ENCODE data around the gene BEND6.

The BEND6 gene

GRCh38 chr6:56954403-56955170, at the start of gene BEND6:
Gene BEND6 (plus strand): TSS chr6:56955107. CDS start chr6:56981811, 26,704 bp downstream.
- DNase-seq (ENCODE audit: low spot score) = peak; percentile 88

GRCh38 chr6:56905378-56905777, 49.5 kb upstream of the BEND6 start:
- DNase-seq (ENCODE audit: low spot score) = no peak

DNA sequence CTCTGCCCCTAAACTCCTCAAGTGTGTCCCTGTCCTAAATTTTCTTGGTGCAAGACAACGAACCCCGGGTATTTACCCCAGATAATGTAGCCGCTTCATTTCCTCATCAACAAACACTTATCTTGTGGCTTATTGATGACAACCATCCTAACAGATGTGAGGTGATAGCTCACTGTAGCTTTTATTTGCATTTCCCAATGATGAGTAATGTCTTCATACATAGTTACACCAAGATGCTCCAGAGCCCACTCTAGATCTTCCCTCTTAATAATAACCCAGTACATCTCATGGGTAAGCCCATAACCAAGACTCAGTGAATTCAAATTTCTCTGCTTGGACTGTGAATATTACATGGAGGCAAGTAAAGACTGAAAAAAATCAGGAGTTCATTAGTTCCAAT, 48.2 kb upstream of the BEND6 start:
- no peak for DNase-seq (ENCODE audit: low spot score)

DNA sequence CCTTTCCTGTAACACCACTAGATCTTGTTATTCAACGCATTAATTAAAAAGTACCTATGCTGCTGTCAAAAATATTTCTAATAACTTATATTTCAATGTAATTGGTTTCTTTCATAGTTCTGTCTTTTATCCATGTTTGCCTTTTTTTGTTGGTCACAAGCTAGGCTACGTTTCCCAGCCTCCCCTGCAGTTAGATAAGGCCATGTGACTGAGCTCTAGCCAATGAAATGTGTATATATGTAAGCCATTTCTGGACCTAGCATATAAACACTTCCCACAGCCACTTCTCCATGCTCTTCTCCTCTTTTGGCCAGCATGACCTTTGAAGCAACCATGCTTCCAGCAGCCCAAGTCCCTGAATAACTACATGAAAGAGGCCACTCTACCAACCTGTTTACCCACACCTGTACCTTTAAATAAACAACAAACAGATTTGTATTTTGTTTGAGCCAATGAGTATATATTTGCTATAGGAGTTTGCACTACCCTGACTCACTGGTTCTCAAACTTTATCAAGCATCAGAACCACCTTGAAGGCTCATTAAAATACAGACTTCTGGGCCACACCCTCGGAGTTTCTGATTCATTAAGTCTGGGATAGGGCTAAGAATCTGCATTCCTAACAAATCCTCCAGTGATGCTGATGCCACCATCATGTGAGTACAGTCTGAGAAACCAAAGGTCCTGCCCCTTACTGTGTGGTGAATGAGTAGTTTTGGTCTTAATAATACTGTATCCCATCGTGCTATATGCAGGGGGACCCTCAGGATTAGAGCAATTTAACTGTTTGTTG, 45.6 kb upstream of the BEND6 start:
- no peak for DNase-seq (ENCODE audit: low spot score)

- DNase-seq (ENCODE audit: low spot score) = peak; percentile 66
These were observed 43.1 kb upstream of the BEND6 start for GRCh38 chr6:56911847-56912246.

DNA sequence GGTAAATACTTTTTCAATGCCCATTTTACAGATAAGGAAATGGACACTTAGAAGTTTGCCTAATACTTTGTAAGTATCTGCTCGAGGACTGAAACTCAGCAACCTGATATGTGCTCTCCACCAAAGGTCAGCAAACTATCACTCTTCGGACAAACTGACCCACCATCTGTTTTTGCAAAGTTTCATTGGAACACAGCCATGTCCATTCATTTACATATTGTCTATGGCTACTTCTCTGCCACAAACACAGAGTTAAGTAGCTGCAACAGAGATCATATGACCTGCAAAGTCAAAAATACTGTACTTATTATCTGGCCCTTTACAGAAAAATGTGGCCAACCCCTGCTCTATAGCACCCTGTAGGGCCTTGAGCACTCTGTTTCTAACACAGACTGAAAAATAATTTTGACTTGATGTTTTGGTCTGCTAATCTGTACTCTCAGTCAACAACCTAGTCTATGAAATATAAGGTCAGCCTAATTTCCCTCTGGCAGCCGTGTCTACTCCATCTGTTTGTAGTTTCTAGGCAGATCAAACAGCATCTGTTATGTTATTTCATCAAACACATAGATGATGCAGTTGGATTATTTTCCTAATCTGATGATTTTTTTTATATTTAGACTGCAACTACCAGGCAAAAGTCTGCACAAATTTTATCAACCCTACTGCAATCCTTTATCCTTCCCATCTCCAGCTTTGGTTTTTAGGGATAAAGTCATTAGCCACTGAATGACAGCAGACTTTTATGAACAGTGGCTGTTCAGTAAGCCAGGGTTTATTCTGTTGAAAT, 41.4 kb upstream of the BEND6 start:
- no peak for DNase-seq (ENCODE audit: low spot score)

DNA sequence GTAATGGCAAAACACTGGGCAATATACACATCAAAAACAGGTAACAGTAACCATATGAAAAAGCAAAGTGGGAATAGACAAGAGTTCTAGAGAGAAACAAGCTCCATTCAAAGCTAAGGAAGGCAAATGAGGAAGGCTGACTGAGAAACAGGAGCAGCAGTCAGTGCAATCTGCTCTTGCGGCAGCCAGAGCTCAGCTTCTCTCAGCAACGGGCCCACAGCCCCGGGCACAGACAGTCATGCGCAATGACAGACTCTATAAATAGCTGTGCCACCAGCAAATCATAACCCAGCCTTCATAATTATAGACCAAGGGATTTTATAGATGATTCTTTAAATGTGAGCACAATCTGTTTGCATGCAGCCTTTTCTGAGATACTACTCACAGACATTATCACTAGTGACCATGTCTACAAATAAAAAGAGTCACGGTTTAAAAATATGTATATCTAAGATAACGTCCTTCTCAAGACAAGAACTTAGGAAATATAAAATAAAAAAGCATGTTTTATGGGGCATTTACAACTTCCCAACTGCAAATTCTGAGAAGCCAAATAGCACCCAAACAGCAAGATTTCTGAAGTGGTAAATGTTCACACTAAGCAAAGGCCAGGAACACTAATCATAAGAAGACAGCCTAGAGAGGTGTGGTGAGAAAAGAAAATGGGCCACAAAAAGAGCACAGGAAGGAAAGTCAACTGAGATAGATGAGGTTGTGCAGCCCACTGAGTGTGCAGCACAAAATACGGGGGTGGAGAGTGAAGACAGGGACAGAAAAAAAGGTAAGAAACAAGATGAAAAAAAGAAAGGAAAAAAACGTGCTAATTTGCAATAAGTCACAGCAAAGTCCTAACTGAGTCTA, 39.9 kb upstream of the BEND6 start:
- peak; percentile 50 for DNase-seq (ENCODE audit: low spot score)

- DNase-seq (ENCODE audit: low spot score) = no peak
These were observed 39.1 kb upstream of the BEND6 start for GRCh38 chr6:56915832-56916231.

- DNase-seq (ENCODE audit: low spot score) = no peak
These were observed 37.9 kb upstream of the BEND6 start for GRCh38 chr6:56916849-56917551.

DNA sequence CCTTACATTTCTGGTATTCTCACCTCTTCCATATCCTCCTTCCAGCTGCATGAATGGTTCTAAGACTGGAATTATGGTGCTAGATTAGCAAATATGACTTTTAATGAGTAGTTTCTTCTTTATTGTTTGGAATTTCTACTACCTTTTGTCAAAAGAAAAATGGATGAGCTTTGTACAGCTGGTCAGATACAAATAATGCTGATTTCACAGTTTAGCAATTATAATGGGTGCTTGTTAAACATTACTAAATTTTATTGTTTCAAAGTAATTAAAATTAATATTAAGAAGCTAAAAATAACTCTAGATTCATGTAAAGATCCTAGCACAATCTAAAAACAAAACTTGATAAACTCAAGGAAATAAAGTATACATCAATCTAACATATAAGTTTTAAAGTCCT, 32.3 kb upstream of the BEND6 start:
- DNase-seq (ENCODE audit: low spot score) = no peak

DNA sequence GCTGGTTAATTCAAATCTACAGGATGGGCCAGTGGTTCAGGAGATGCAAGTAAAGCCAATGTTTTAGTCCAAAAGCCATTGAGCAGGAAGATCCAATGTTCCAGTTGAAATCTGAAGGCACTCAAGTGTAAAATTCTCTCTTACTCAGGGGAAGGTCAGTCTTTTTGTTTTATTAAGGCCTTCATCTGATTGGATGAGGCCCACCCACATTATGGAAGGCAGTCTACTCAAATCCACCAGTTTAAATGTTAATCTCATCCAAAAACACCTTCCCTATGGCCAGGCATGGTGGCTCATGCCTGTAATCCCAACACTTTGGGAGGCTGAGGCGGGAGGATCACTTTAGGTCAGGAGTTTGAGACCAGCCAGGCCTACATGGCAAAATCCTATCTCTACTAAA, 31.3 kb upstream of the BEND6 start:
- DNase-seq (ENCODE audit: low spot score) = no peak

DNA sequence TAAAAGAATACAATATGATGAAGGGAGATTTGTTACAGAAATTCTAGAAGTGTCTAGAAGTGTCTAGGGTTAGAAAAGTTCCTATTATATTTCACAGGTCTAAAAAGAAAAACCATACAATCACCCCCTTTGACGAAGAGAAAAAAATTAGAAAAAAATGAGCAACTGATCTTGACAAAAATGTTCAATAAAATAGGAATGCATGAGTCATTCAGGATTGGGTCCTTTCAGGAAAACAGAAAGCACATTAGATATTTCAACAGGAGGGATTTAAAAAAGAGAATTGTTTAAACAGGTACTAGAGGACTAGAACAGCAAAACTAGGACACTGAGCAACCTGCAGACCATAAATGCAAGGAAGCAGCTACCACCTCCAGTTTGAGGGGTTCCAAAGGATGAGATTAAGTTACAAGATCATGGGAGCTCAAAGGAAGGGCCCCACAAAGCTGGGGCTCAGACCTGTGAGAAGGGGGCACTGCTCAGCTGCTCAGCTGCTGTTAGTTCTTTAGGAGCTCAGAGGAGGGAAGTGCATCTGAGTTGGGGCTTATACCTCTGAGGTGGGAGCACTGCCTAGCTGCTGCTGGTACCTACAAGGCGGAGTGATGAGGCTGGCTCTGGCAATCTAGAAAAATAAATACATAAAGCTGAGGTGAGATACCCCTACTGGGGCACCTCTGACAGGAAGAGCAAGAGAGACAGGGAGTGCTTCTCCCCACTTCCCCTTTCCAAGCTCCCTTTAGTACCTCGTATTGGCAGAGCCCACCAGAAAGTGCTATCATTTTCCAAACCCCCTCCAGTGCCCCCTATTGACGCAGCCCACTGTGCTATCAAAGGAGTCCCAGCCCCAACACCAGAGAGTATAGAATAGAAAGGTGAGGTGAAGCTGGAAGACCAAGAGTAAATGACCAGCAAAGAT, 27.1 kb upstream of the BEND6 start:
- peak; percentile 30 for DNase-seq (ENCODE audit: low spot score)

DNA sequence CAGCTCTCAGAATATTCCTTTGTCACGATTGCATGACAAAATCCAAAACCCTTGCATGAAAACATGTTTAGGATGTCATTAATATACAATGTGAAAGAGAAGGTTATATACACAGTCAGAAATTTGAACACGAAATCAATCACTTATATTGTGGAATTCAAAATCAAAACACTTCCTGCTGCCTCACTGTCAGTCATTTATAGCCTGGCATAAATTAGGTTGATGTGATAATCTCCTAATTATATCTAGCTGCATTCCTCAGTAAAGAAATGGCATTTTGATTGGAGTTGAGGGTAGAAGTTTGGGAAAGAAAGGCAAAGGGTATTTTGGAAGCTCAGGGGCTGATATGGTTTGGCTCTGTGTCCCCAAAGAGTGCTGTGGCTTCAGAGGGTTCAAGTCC, 24.1 kb upstream of the BEND6 start:
- DNase-seq (ENCODE audit: low spot score) = no peak

- no peak for DNase-seq (ENCODE audit: low spot score)
These were observed 21.9 kb upstream of the BEND6 start for GRCh38 chr6:56932910-56933477.

DNA sequence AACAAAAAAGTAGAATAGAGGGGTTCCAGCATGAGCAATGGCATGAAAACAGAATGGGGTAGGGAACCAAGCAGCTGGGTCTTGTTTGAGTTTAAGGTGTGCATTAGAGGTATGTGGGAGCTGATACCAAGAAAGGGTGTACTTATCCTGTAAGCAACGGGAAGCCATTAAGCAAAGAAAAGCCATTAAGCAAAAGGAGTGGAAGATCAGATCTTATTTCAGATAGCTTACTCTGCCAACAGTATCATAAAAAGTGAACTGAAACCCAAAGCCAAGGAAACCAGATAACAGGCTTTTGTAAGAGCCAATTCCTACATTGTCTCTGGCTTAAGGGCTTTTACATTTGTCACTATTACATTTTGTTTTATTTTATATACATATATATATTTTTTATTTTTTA, 21.3 kb upstream of the BEND6 start:
- no peak for DNase-seq (ENCODE audit: low spot score)

GRCh38 chr6:56934876-56935275, 20.0 kb upstream of the BEND6 start:
- DNase-seq (ENCODE audit: low spot score) = no peak

- DNase-seq (ENCODE audit: low spot score) = no peak
These were observed 18.4 kb upstream of the BEND6 start for GRCh38 chr6:56936466-56936865.

DNA sequence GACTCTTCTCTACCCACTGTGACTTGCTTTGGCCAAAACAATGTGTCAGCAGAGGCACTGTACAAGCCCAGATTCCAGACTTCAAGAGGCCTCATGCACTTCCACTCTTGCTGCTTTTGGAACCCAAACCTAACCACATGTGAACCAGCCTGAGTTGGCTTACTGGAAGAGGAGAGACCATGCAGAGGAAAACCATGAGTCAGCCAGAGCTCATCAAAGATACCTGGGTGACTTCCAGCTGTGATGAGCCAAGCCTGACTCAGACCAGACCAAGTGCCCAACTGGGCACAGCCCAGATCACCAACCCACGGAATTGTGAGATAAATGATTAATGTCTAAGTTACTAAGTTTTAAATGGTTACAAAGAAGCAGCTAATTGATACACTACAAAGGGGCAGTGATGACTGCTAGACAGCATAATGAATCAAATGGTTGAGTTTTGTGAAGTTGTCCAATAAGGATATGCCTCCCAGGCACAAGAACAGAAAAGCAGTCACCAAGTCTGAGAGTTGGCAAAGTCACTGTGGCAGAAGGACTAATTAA, 16.2 kb upstream of the BEND6 start:
- DNase-seq (ENCODE audit: low spot score) = peak; percentile 94

DNA sequence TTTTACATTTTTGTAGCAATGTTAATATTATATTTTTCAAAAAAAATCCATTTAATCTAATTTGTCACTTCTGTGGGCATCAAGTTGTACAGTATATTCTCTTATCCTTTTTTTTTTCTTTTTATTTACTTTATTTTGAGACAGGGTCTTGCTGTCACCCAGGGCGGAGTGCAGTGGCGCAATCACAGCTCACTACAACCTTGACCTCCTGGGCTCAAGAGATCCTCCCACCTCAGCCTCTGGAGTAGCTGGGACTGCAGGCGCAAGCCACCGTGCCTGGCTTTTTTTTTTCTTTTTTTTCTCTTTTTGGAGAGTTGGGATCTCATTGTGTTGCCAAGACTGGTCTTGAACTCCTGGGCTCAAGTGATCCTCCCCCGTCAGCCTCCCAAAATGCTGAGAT, 14.4 kb upstream of the BEND6 start:
- DNase-seq (ENCODE audit: low spot score) = no peak

Data from AG20443 (cell line).